ENCODE measurements around the gene SYNE1.

The SYNE1 gene

DNA sequence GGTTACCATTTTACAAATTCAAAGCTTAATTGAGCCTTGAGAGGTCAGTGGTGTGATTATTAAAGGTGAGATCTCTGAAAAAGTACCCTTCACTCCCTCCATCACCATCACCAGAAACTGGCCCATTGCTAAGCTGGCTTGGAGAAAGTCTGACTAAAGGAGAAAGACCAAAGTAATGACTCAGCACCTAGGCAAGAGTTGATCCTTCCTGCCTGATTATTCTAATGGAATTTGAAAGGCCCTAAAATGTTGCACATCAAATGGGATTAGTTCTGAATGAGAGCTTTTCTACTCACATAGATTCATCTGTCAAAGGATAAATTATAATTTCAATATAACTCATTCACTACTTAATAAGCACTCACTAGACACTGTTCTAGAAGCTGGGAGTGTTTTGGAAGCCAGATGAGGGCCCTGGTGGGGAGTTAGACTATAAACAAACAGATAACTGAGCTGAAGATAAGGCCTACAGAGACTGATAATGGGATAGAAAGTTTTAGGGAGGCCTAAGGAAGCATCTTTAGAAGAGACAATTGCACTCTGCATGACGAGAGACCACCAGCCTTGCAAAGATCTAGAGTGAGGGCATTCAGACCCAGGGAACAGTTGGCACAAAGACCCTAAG is 366.7 kb downstream of the SYNE1 start:
- no peak overlapping the region for H4K91ac ChIP-seq (ENCODE audit: low read depth, low read length)
- WGBS (ENCODE audit: extremely low coverage, insufficient coverage, insufficient read length), result no CpG with 5 or more reads among the region's 1 CpG
- H2BK5ac ChIP-seq (ENCODE audit: low read depth, low read length, poor library complexity), result no peak overlapping the region
- no peak overlapping the region for H3K23ac ChIP-seq (ENCODE audit: low read length)
- H4K8ac ChIP-seq (ENCODE audit: low read depth, low read length), result no peak overlapping the region
- peak overlapping the region; percentile 29 for H2AK5ac ChIP-seq (ENCODE audit: low read length)
- H4K12ac ChIP-seq (ENCODE audit: low read depth, low read length), result no peak overlapping the region
- H3K27me3 ChIP-seq (ENCODE audit: insufficient read depth, low read length), result no peaks in the 10 kb centered on the region
- no peak overlapping the region for H2AFZ ChIP-seq (ENCODE audit: insufficient read depth, low read length, poor library complexity)
- H3K4me1 ChIP-seq (ENCODE audit: control insufficient read depth in 1 of 2, insufficient read depth in 2 of 2, low read length in 2 of 2), result peaks cover 2% of the 10 kb centered on the region in 2 experiments
- DNase-seq, result peak in 1 of 2 donors; percentile 34
- H3K36me3 ChIP-seq (ENCODE audit: control insufficient read depth in 1 of 2, insufficient read depth in 2 of 2, low read length in 2 of 2), result peaks cover 0 to 2% of the 10 kb centered on the region in 2 experiments
- no peak overlapping the region for H3K27ac ChIP-seq (ENCODE audit: low read depth, low read length)
- H3K9ac ChIP-seq (ENCODE audit: low read length), result no peak overlapping the region
- no peak overlapping the region for H3K4me2 ChIP-seq (ENCODE audit: low read length)
- H3K14ac ChIP-seq (ENCODE audit: low read length), result no peak overlapping the region
- H2BK120ac ChIP-seq (ENCODE audit: insufficient read depth, low read length, poor library complexity), result no peak overlapping the region
- no peak overlapping the region for H2BK12ac ChIP-seq (ENCODE audit: low read length)
- no peak overlapping the region for H3K4ac ChIP-seq (ENCODE audit: low read depth, low read length)
- H3K79me2 ChIP-seq (ENCODE audit: control insufficient read depth, insufficient read depth, low read length, poor library complexity), result peaks cover 1% of the 10 kb centered on the region
- H3K4me3 ChIP-seq (ENCODE audit: low read depth, low read length), result no peak overlapping the region
- H3K9me3 ChIP-seq (ENCODE audit: insufficient read depth, low read depth, low read length), result no peaks in the 10 kb centered on the region
- H3K79me1 ChIP-seq (ENCODE audit: low read length), result no peaks in the 10 kb centered on the region
- no peak overlapping the region for H3K18ac ChIP-seq (ENCODE audit: low read length)

DNA sequence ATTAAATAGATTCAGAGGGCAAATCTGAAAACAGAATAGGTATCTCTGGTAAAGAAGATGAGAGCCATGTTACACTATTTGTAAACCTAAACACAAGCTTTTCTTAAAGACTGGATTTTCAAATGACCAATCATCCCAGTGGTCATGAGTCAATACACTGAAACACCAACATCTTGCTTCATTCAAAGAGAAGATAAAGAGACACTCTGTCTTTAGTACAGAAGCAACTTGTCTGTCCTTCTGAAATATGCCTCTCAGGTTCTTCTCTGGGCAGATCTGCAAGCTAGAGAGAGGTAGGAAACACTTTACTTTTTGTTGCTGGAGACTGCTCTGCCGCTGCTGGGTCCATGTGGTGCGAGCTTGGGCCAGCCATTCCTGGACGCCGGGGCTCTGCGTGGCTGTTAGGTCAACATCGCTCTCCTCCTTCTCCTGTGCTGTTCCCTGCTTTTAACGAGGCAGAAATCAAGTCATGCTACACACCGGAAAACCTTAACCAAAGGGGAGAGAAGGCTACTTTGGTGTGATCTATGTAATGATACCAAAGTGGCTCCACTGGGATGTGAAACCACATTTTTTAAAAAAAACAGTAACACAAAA is 368.2 kb downstream of the SYNE1 start:
- Histone ChIP-seq H3K4me3 (ENCODE audit: low read depth, low read length) (no peak overlapping the region), H4K8ac (ENCODE audit: low read depth, low read length) (no peak overlapping the region), H2BK120ac (ENCODE audit: insufficient read depth, low read length, poor library complexity) (no peak overlapping the region), H3K14ac (ENCODE audit: low read length) (no peak overlapping the region), H2AFZ (ENCODE audit: insufficient read depth, low read length, poor library complexity) (no peak overlapping the region), H3K36me3 (ENCODE audit: control insufficient read depth in 1 of 2, insufficient read depth in 2 of 2, low read length in 2 of 2) (peaks cover 0 to 2% of the 10 kb centered on the region in 2 experiments), H3K23ac (ENCODE audit: low read length) (no peak overlapping the region), H3K4me1 (ENCODE audit: control insufficient read depth in 1 of 2, insufficient read depth in 2 of 2, low read length in 2 of 2) (peaks cover 2% of the 10 kb centered on the region in 2 experiments), H2BK12ac (ENCODE audit: low read length) (no peak overlapping the region), H4K91ac (ENCODE audit: low read depth, low read length) (no peak overlapping the region), H3K18ac (ENCODE audit: low read length) (no peak overlapping the region), H2BK5ac (ENCODE audit: low read depth, low read length, poor library complexity) (no peak overlapping the region), H3K79me1 (ENCODE audit: low read length) (no peaks in the 10 kb centered on the region), H4K12ac (ENCODE audit: low read depth, low read length) (no peak overlapping the region), H3K27me3 (ENCODE audit: insufficient read depth, low read length) (no peaks in the 10 kb centered on the region), H3K4me2 (ENCODE audit: low read length) (no peak overlapping the region), H3K4ac (ENCODE audit: low read depth, low read length) (no peak overlapping the region), H3K79me2 (ENCODE audit: control insufficient read depth, insufficient read depth, low read length, poor library complexity) (peaks cover 1% of the 10 kb centered on the region), H3K9ac (ENCODE audit: low read length) (no peak overlapping the region), H2AK5ac (ENCODE audit: low read length) (no peak overlapping the region), H3K27ac (ENCODE audit: low read depth, low read length) (no peak overlapping the region), H3K9me3 (ENCODE audit: insufficient read depth, low read depth, low read length) (no peaks in the 10 kb centered on the region)
- WGBS (ENCODE audit: extremely low coverage, insufficient coverage, insufficient read length), result no CpG with 5 or more reads among the region's 8 CpGs
- DNase-seq, result no peak

DNA sequence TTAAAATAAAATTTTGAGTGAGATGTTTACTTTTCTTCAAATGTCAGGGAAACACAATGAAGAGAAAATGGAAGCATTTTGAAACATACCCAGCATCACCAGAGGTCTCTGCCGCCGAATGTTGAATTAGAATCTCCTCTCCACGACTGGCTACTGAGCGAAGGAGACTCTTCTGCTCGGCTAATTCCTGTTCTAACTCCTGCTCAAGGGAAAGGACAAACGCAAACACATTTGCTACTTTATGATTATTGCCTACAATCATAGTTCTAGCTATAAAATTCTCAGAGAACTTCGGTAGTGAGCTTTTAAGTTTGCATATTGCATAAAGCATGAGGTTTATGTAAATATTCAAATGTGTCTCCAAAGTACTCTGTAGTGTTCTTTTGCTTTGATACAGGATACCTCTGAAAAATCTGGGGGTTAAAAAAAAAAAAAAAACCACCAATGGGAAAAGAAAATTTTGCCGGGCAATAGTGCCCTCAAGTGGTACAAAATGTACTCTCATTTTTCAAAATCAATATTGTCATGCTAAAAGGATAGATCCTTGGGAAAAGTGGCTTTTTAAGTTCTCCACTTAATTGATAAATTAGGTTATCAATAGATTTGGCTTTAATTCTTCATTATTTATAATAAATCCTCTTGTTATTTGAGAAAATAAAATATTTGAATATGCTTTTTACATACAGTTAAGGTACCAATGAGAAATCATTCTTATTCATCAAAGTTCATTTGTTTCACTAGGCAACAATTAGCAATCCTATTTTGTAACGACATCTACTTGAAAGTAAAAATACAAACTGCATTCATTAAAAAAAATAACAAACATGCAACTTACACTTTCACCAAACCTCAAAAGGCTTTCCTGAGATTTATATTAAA is 369.0 kb downstream of the SYNE1 start:
- no peak overlapping the region for H3K4ac ChIP-seq (ENCODE audit: low read depth, low read length)
- no peak overlapping the region for H2BK120ac ChIP-seq (ENCODE audit: insufficient read depth, low read length, poor library complexity)
- H2AK5ac ChIP-seq (ENCODE audit: low read length), result no peak overlapping the region
- no peak overlapping the region for H4K91ac ChIP-seq (ENCODE audit: low read depth, low read length)
- no peak overlapping the region for H2AFZ ChIP-seq (ENCODE audit: insufficient read depth, low read length, poor library complexity)
- peak in 1 of 2 donors; percentile 41 for DNase-seq
- H3K4me2 ChIP-seq (ENCODE audit: low read length), result no peak overlapping the region
- no peak overlapping the region for H3K23ac ChIP-seq (ENCODE audit: low read length)
- H3K9me3 ChIP-seq (ENCODE audit: insufficient read depth, low read depth, low read length), result no peaks in the 10 kb centered on the region
- no peak overlapping the region for H3K27ac ChIP-seq (ENCODE audit: low read depth, low read length)
- H2BK12ac ChIP-seq (ENCODE audit: low read length), result no peak overlapping the region
- H4K8ac ChIP-seq (ENCODE audit: low read depth, low read length), result no peak overlapping the region
- no peak overlapping the region for H3K4me3 ChIP-seq (ENCODE audit: low read depth, low read length)
- no peak overlapping the region for H3K18ac ChIP-seq (ENCODE audit: low read length)
- H3K36me3 ChIP-seq (ENCODE audit: control insufficient read depth in 1 of 2, insufficient read depth in 2 of 2, low read length in 2 of 2), result peaks cover 0 to 2% of the 10 kb centered on the region in 2 experiments
- H3K9ac ChIP-seq (ENCODE audit: low read length), result no peak overlapping the region
- no peak overlapping the region for H3K14ac ChIP-seq (ENCODE audit: low read length)
- H3K4me1 ChIP-seq (ENCODE audit: control insufficient read depth in 1 of 2, insufficient read depth in 2 of 2, low read length in 2 of 2), result no peaks in the 10 kb centered on the region
- no peak overlapping the region for H4K12ac ChIP-seq (ENCODE audit: low read depth, low read length)
- no peaks in the 10 kb centered on the region for H3K27me3 ChIP-seq (ENCODE audit: insufficient read depth, low read length)
- WGBS (ENCODE audit: extremely low coverage, insufficient coverage, insufficient read length), result no CpG with 5 or more reads among the region's 9 CpGs
- no peaks in the 10 kb centered on the region for H3K79me2 ChIP-seq (ENCODE audit: control insufficient read depth, insufficient read depth, low read length, poor library complexity)
- no peaks in the 10 kb centered on the region for H3K79me1 ChIP-seq (ENCODE audit: low read length)
- no peak overlapping the region for H2BK5ac ChIP-seq (ENCODE audit: low read depth, low read length, poor library complexity)

DNA sequence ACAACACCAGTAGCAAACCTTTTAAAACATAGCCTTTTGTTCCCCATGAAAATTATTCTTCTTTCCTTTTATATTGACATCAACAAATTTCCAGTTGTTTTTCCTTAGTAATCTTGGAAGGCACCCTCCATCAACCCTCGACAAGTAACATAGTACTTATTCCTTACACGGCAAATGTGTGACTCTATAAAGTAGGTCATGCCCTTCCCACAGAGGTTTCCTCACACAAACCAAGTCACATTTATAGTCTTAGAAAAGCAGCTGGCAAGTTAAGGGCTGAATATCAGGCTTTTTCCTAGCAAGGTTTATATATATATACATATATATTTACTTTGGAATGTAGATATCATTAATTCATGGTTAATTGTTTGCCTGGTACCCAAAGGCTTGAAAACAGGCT is 371.5 kb downstream of the SYNE1 start:
- no peak overlapping the region for H3K4ac ChIP-seq (ENCODE audit: low read depth, low read length)
- no peak overlapping the region for H3K14ac ChIP-seq (ENCODE audit: low read length)
- no peak overlapping the region for H3K9ac ChIP-seq (ENCODE audit: low read length)
- no peaks in the 10 kb centered on the region for H3K27me3 ChIP-seq (ENCODE audit: insufficient read depth, low read length)
- H4K8ac ChIP-seq (ENCODE audit: low read depth, low read length), result no peak overlapping the region
- H3K79me2 ChIP-seq (ENCODE audit: control insufficient read depth, insufficient read depth, low read length, poor library complexity), result no peaks in the 10 kb centered on the region
- no peak overlapping the region for H4K91ac ChIP-seq (ENCODE audit: low read depth, low read length)
- no peaks in the 10 kb centered on the region for H3K79me1 ChIP-seq (ENCODE audit: low read length)
- no peak overlapping the region for H4K12ac ChIP-seq (ENCODE audit: low read depth, low read length)
- no peak overlapping the region for H2BK5ac ChIP-seq (ENCODE audit: low read depth, low read length, poor library complexity)
- peaks cover 6% of the 10 kb centered on the region for H3K9me3 ChIP-seq (ENCODE audit: insufficient read depth, low read depth, low read length)
- no peak overlapping the region for H2BK120ac ChIP-seq (ENCODE audit: insufficient read depth, low read length, poor library complexity)
- H2BK12ac ChIP-seq (ENCODE audit: low read length), result no peak overlapping the region
- DNase-seq, result no peak
- H2AFZ ChIP-seq (ENCODE audit: insufficient read depth, low read length, poor library complexity), result no peak overlapping the region
- H3K4me3 ChIP-seq (ENCODE audit: low read depth, low read length), result no peak overlapping the region
- no peak overlapping the region for H2AK5ac ChIP-seq (ENCODE audit: low read length)
- no CpG with 5 or more reads among the region's 2 CpGs for WGBS (ENCODE audit: extremely low coverage, insufficient coverage, insufficient read length)
- H3K18ac ChIP-seq (ENCODE audit: low read length), result no peak overlapping the region
- H3K4me1 ChIP-seq (ENCODE audit: control insufficient read depth in 1 of 2, insufficient read depth in 2 of 2, low read length in 2 of 2), result no peaks in the 10 kb centered on the region
- no peaks in the 10 kb centered on the region for H3K36me3 ChIP-seq (ENCODE audit: control insufficient read depth in 1 of 2, insufficient read depth in 2 of 2, low read length in 2 of 2)
- H3K27ac ChIP-seq (ENCODE audit: low read depth, low read length), result no peak overlapping the region
- no peak overlapping the region for H3K23ac ChIP-seq (ENCODE audit: low read length)
- H3K4me2 ChIP-seq (ENCODE audit: low read length), result no peak overlapping the region

Measured in trophoblast cell (in vitro differentiated cells and primary cell).